Karpas-422 (cell line): ENCODE results near the gene PARP16. TPM values are rescaled to one million over a fixed set of nuclear protein-coding genes. Genes with fewer than 3 reads are reported as not detected.

Experiments
- small RNA-seq: library from RNA; depleted of rRNA; stranded (forward); fragments of <200 nt; gene quantifications from one replicate; pipeline ENCODE3, GENCODE V24; 2014
- total RNA-seq: library from RNA; depleted of rRNA; stranded (reverse); fragments of >200 nt; shearing (Covaris generic); gene quantifications from 2 replicates; pipeline ENCODE4 v1.2.3, GENCODE V29; 2014; ENCODE audit warnings: low replicate concordance; rRNA removed

PARP16 gene
- total RNA-seq, 1 experiment from 2014 or later = 8.3 TPM

Small RNA genes lying within 50 kb of the gene (small RNA-seq; reads per million reads assigned to genes)
- gene AC068213.1 (not detected), gene RNU5A-1 (688,558 reads per million, percentile 100 among the genes with 10 or more reads in this experiment), gene RNU5B-1 (50,972 reads per million, percentile 100 among the genes with 10 or more reads in this experiment), gene RNU6-686P (not detected), gene SNORA24B (0.16 reads per million)

Other genes with a start within 250 kb of the PARP16 start
- gene SLC51B, start 241.5 kb downstream of the PARP16 start, total RNA-seq = not detected in 2 replicates
- gene RASL12, start 218.9 kb downstream of the PARP16 start, total RNA-seq = not detected in 2 replicates
- gene KBTBD13, start 210.1 kb downstream of the PARP16 start, total RNA-seq = not detected in 2 replicates
- gene UBAP1L, start 171.7 kb downstream of the PARP16 start, total RNA-seq = 6.5 and 6.8 TPM in 2 replicates
- gene PDCD7, start 153.1 kb downstream of the PARP16 start, total RNA-seq = 20.5 and 23.4 TPM in 2 replicates
- 26.2 and 34.3 TPM in 2 replicates for gene CLPX, start 101.5 kb downstream of the PARP16 start, total RNA-seq
- 0.04 TPM in 1 of 2 replicates, not detected in the other for gene CILP, start 75.4 kb downstream of the PARP16 start, total RNA-seq
- not detected in 2 replicates for gene RNU5A-1, start 9.2 kb upstream of the PARP16 start, total RNA-seq
- gene RNU5B-1, start 17.8 kb upstream of the PARP16 start, total RNA-seq = not detected in 2 replicates
- gene IGDCC3, start 91.1 kb upstream of the PARP16 start, total RNA-seq = not detected in 2 replicates
- 0.18 TPM in 1 of 2 replicates, not detected in the other for gene IGDCC4, start 136.1 kb upstream of the PARP16 start, total RNA-seq
- 27.2 and 42.0 TPM in 2 replicates for gene DPP8, start 230.8 kb upstream of the PARP16 start, total RNA-seq
- gene HACD3, start 243.6 kb upstream of the PARP16 start, total RNA-seq = 61.8 and 87.2 TPM in 2 replicates